ENCODE results near the gene IGFBPL1.

IGFBPL1 gene

GRCh38 chr9:38386319-38386895 is 37.8 kb downstream of the IGFBPL1 start:
- H3K27ac ChIP-seq, result no peak overlapping the region
- H3K79me2 ChIP-seq, result no peaks in the 10 kb centered on the region
- no peak overlapping the region for H3K4me3 ChIP-seq (ENCODE audit: low read depth, low read length)
- no peaks in the 10 kb centered on the region for H3K36me3 ChIP-seq (ENCODE audit: control insufficient read depth, insufficient read depth, low read length)
- no peaks in the 10 kb centered on the region for H3K4me1 ChIP-seq
- no peak overlapping the region for H3K4me2 ChIP-seq (ENCODE audit: low read length)
- TF ChIP-seq, protein P1, sequence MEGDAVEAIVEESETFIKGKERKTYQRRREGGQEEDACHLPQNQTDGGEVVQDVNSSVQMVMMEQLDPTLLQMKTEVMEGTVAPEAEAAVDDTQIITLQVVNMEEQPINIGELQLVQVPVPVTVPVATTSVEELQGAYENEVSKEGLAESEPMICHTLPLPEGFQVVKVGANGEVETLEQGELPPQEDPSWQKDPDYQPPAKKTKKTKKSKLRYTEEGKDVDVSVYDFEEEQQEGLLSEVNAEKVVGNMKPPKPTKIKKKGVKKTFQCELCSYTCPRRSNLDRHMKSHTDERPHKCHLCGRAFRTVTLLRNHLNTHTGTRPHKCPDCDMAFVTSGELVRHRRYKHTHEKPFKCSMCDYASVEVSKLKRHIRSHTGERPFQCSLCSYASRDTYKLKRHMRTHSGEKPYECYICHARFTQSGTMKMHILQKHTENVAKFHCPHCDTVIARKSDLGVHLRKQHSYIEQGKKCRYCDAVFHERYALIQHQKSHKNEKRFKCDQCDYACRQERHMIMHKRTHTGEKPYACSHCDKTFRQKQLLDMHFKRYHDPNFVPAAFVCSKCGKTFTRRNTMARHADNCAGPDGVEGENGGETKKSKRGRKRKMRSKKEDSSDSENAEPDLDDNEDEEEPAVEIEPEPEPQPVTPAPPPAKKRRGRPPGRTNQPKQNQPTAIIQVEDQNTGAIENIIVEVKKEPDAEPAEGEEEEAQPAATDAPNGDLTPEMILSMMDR (IDR thresholded peaks at IDR 0.05), result no peak
- H3K27me3 ChIP-seq (ENCODE audit: control insufficient read depth, insufficient read depth, low read length), result no peaks in the 10 kb centered on the region
- no peaks in the 10 kb centered on the region for H3K9me3 ChIP-seq (ENCODE audit: control insufficient read depth, low read length)
- no peak overlapping the region for H3K9ac ChIP-seq
- no peak overlapping the region for H2AFZ ChIP-seq

- TF ChIP-seq, protein P1 (IDR thresholded peaks at IDR 0.05), result no peak
- Histone ChIP-seq H2AFZ (no peak overlapping the region), H3K27me3 (ENCODE audit: control insufficient read depth, insufficient read depth, low read length) (no peaks in the 10 kb centered on the region), H3K36me3 (ENCODE audit: control insufficient read depth, insufficient read depth, low read length) (no peaks in the 10 kb centered on the region), H3K4me2 (ENCODE audit: low read length) (no peak overlapping the region), H3K79me2 (no peaks in the 10 kb centered on the region), H3K9ac (no peak overlapping the region), H3K4me3 (ENCODE audit: low read depth, low read length) (no peak overlapping the region), H3K27ac (no peak overlapping the region), H3K9me3 (ENCODE audit: control insufficient read depth, low read length) (no peaks in the 10 kb centered on the region), H3K4me1 (no peaks in the 10 kb centered on the region)
Observed at GRCh38 chr9:38385896-38386295, 38.4 kb downstream of the IGFBPL1 start.

GRCh38 chr9:38384990-38385848 is 39.0 kb downstream of the IGFBPL1 start:
- Histone ChIP-seq H3K79me2 (no peaks in the 10 kb centered on the region), H3K9ac (no peak overlapping the region), H3K4me2 (ENCODE audit: low read length) (no peak overlapping the region), H3K27ac (no peak overlapping the region), H3K4me1 (peaks cover 6% of the 10 kb centered on the region), H2AFZ (no peak overlapping the region), H3K4me3 (ENCODE audit: low read depth, low read length) (no peak overlapping the region), H3K9me3 (ENCODE audit: control insufficient read depth, low read length) (no peaks in the 10 kb centered on the region), H3K36me3 (ENCODE audit: control insufficient read depth, insufficient read depth, low read length) (no peaks in the 10 kb centered on the region), H3K27me3 (ENCODE audit: control insufficient read depth, insufficient read depth, low read length) (no peaks in the 10 kb centered on the region)
- TF ChIP-seq, protein P1 (IDR thresholded peaks at IDR 0.05), result no peak

DNA sequence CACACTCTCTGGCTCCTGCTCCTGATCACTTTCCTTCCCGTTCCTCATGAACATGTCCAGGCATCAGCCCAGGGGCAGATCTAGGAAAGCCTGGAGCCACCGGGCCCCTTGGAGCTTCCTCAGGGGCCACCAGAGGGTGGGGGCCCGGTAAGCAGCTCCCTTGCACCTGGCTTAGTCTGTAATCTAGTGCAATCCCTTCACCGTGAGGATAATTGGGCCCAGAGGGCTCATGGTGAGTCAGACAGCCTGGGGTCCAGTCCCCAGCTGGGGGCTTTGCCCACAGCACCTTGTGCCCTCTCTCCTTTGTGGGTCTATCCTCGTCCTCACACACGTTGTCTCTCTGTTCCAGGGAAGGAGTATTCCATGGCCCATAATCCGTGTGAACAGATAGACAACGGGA is 42.1 kb downstream of the IGFBPL1 start:
- H3K36me3 ChIP-seq (ENCODE audit: control insufficient read depth, insufficient read depth, low read length), result no peaks in the 10 kb centered on the region
- no peak overlapping the region for H3K4me3 ChIP-seq (ENCODE audit: low read depth, low read length)
- H2AFZ ChIP-seq, result no peak overlapping the region
- no peak overlapping the region for H3K9ac ChIP-seq
- H3K27me3 ChIP-seq (ENCODE audit: control insufficient read depth, insufficient read depth, low read length), result no peaks in the 10 kb centered on the region
- no peak overlapping the region for H3K4me2 ChIP-seq (ENCODE audit: low read length)
- no peak overlapping the region for H3K27ac ChIP-seq
- no peaks in the 10 kb centered on the region for H3K9me3 ChIP-seq (ENCODE audit: control insufficient read depth, low read length)
- no peaks in the 10 kb centered on the region for H3K79me2 ChIP-seq
- H3K4me1 ChIP-seq, result peaks cover 6% of the 10 kb centered on the region
- TF ChIP-seq, protein P1 (IDR thresholded peaks at IDR 0.05), result no peak

All from parathyroid adenoma (tissue), 2 donors.